Esophagus muscularis mucosa (tissue), 4 donors: Measurements from ENCODE around the gene ASIC2. TPM values are rescaled to one million over a fixed set of nuclear protein-coding genes. Genes with fewer than 3 reads are reported as not detected.

Experiments
- DNase-seq: peaks from one replicate; pipeline ENCODE4 v3.0.0-alpha.2; 2017; ENCODE audit errors: extremely low spot score
- H3K27ac ChIP-seq, 4 donors: fragments of 200-600 bp; sonication (generic); replicated peaks in 1 of 4; 1 replicate in 3 of 4; 2 replicates in 1 of 4; pipeline ENCODE4 v1.5.1; 2016 to 2019; ENCODE audit warnings: mild to moderate bottlenecking in 1 of 4
- H3K27me3 ChIP-seq, 4 donors: fragments of 200-600 bp; sonication (generic); one replicate each; pipeline versions ENCODE4 v1.5.1 to v1.6.0; 2016 to 2019
- H3K36me3 ChIP-seq, 4 donors: fragments of 200-600 bp; sonication (generic); one replicate each; pipeline ENCODE4 v1.5.1; 2016 to 2019
- H3K4me1 ChIP-seq, 4 donors: fragments of 200-600 bp; sonication (generic); one replicate each; pipeline ENCODE4 v1.5.1; 2016 to 2019
- H3K4me3 ChIP-seq, 4 donors: fragments of 200-600 bp; sonication (generic); 1 replicate in 2 of 4; 2 replicates in 2 of 4; pipeline ENCODE4 v1.5.1; 2016 to 2019; ENCODE audit warnings: mild to moderate bottlenecking in 4 of 4, moderate library complexity in 1 of 4
- H3K9me3 ChIP-seq, 4 donors: fragments of 200-600 bp; sonication (generic); 1 replicate in 3 of 4; 2 replicates in 1 of 4; pipeline ENCODE4 v1.5.1; 2016 to 2019
- EP300 ChIP-seq: sonication (generic); formaldehyde crosslinking; IDR thresholded peaks from one replicate; pipeline ENCODE4 v1.6.1; 2017; ENCODE audit warnings: antibody characterized with exemption
- POLR2A ChIP-seq: fragments of 450-650 bp; IDR thresholded peaks from one replicate; pipeline ENCODE4 v1.6.1; 2017; ENCODE audit warnings: antibody characterized with exemption, moderate library complexity, mild to moderate bottlenecking, low read depth
- POLR2AphosphoS5 ChIP-seq, 2 donors: sonication (generic); formaldehyde crosslinking; IDR thresholded peaks; one replicate each; pipeline ENCODE4 v1.6.1; 2017; ENCODE audit warnings: antibody characterized with exemption in 2 of 2
- WGBS: methylation state at CpG from one replicate; pipeline ENCODE4 v1.1.5; 2018; 5-methylcytosine and 5-hydroxymethylcytosine counted together
- intact Hi-C: fragments of 100-400 bp; cut with DNase I; formaldehyde crosslinking; loops from one replicate; pipeline ENCODE4 v1.15.1; 2023
- total RNA-seq, 4 donors: library from RNA; depleted of rRNA; stranded (reverse); fragments of >200 nt; gene quantifications; one replicate each; pipeline versions ENCODE4 v1.1.0 to v1.2.1, GENCODE V29; 2016
- TF ChIP-seq, protein P1 (sequence below), 3 experiments: fragments of 200-600 bp in 2 of 3; fragments of 450-650 bp in 1 of 3; sonication (generic) in 2 of 3; IDR thresholded peaks; one replicate each; pipeline ENCODE4 v1.5.1; 2017 to 2019; ENCODE audit warnings: antibody characterized with exemption in 3 of 3, mild to moderate bottlenecking in 2 of 3, moderate library complexity in 1 of 3

Gene ASIC2
- total RNA-seq, 4 donors from 2014 or later: 0.13 TPM; not detected in 3

DNA sequence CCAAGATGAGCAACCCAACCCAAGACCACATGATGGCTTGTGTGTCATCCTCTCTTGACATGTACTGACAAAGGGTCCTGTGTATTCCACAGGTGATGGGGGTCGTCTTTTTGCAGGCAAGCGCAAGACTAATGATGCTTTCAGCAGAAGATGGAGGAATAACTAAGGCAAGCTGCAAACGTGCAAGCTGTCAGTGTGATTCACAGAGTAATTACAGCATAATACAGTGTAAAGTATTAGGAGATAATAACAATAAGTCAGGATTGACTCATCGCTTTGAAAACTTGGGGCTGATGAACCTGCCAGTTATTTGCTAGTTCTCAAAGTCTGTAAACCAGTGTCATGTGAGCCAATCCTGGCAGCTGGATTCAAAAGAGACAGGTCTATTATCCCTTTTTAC lies 41.6 kb upstream of the ASIC2 start:
- Histone ChIP-seq H3K36me3 (no peaks in the 10 kb centered on the region), H3K4me1 (no peaks in the 10 kb centered on the region), H3K9me3 (no peaks in the 10 kb centered on the region), H3K27me3 (peaks cover 0 to 20% (median 0%) of the 10 kb centered on the region in 4 donors), H3K27ac (no peak overlapping the region), H3K4me3 (no peak overlapping the region)
- TF ChIP-seq POLR2AphosphoS5 (IDR thresholded peaks at IDR 0.05) (no peak), EP300 (no peak)
- 58% methylated on average over 4 of the region's 4 CpGs for whole genome bisulfite sequencing
- DNase-seq: no peak
- intact Hi-C loops: no loop called here

DNA sequence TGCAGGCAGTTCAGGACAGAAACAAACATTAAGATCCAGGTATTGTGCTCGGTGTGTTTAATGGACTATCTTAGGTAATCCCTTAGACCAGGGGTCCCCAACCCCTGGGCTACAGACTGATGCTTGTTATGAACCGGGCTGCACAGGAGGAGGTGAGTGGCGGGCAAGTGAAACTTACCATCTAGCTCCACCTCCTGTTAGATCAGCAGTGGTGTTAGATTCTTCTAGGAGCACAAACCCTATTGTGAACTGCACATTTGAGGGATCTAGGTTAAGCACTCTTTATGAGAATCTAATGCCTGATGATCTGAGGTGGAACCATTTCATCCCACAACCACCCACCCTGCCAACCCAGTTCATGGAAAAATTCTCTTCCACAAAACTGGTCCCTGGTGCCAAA lies 37.8 kb upstream of the ASIC2 start:
- Histone ChIP-seq H3K27me3 (peaks cover 0 to 16% (median 0%) of the 10 kb centered on the region in 4 donors), H3K36me3 (no peaks in the 10 kb centered on the region), H3K4me1 (no peaks in the 10 kb centered on the region), H3K9me3 (no peaks in the 10 kb centered on the region), H3K4me3 (no peak overlapping the region), H3K27ac (no peak overlapping the region)
- no peak for DNase-seq
- 84% methylated on average over 3 of the region's 3 CpGs for WGBS
- intact Hi-C loops: no loop called here
- TF ChIP-seq, protein P1, sequence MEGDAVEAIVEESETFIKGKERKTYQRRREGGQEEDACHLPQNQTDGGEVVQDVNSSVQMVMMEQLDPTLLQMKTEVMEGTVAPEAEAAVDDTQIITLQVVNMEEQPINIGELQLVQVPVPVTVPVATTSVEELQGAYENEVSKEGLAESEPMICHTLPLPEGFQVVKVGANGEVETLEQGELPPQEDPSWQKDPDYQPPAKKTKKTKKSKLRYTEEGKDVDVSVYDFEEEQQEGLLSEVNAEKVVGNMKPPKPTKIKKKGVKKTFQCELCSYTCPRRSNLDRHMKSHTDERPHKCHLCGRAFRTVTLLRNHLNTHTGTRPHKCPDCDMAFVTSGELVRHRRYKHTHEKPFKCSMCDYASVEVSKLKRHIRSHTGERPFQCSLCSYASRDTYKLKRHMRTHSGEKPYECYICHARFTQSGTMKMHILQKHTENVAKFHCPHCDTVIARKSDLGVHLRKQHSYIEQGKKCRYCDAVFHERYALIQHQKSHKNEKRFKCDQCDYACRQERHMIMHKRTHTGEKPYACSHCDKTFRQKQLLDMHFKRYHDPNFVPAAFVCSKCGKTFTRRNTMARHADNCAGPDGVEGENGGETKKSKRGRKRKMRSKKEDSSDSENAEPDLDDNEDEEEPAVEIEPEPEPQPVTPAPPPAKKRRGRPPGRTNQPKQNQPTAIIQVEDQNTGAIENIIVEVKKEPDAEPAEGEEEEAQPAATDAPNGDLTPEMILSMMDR (IDR thresholded peaks at IDR 0.05): no peak
- TF ChIP-seq EP300 (no peak), POLR2AphosphoS5 (IDR thresholded peaks at IDR 0.05) (no peak), POLR2A (no peak)

DNA sequence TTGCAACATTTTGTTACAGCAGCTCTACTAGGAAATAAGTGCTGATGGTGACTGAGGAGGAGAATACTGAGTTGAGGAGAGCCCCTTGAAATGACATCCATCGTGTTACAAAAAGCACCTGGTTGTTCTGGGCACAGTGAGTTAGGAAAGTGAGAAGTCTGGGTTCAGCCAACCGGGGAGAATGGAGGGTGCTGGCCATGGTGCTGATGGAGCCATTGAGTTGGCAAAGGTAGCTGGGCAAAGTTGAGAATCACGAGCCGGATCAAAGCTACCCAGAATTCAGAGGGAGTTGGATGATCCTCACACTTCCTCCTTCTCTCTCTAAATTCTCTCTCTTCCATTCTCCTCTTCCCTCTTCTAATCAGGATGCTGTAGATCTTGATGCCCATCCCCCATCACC lies 35.0 kb upstream of the ASIC2 start:
- intact Hi-C loops: no loop called here
- 19% methylated on average over 4 of the region's 4 CpGs for WGBS

DNA sequence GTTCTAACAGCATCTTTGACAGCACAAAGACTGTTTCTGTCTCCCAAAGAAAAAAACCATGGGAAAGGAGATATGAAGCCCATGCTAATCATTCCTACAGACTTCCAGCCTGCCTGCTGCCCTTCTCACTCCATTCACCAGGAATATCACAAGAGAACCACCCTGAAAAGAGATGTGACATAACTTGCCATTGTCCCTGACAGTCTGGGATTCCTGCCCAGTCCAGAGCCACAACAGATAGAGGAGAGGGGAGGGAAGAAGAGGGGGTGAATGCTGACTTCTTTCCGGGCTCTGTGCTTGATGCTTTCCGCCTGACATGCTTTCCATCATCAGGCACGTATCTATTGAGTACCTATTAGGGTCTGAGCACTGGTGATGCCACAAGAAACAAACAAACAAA lies 31.6 kb upstream of the ASIC2 start:
- intact Hi-C loops: no loop called here
- DNase-seq: no peak
- Histone ChIP-seq H3K4me3 (no peak overlapping the region), H3K36me3 (no peaks in the 10 kb centered on the region), H3K27ac (no peak overlapping the region), H3K9me3 (no peaks in the 10 kb centered on the region), H3K27me3 (peaks cover 0 to 30% (median 0%) of the 10 kb centered on the region in 4 donors), H3K4me1 (no peaks in the 10 kb centered on the region)
- TF ChIP-seq, protein P1 (IDR thresholded peaks at IDR 0.05): no peak
- TF ChIP-seq EP300 (no peak), POLR2A (no peak), POLR2AphosphoS5 (IDR thresholded peaks at IDR 0.05) (no peak)
- WGBS: 41% methylated on average over 3 of the region's 3 CpGs

More for the DNA sequence above, 35.0 kb upstream of the ASIC2 start:
- no peak overlapping the region for H3K27ac ChIP-seq
- TF ChIP-seq EP300: no peak
- TF ChIP-seq POLR2A: no peak
- TF ChIP-seq POLR2AphosphoS5 (IDR thresholded peaks at IDR 0.05): no peak
- TF ChIP-seq, protein P1 (IDR thresholded peaks at IDR 0.05): no peak
- no peak for DNase-seq
- no peaks in the 10 kb centered on the region for H3K4me1 ChIP-seq
- H3K9me3 ChIP-seq: no peaks in the 10 kb centered on the region
- no peaks in the 10 kb centered on the region for H3K36me3 ChIP-seq
- peaks cover 0 to 30% (median 0%) of the 10 kb centered on the region in 4 donors for H3K27me3 ChIP-seq
- H3K4me3 ChIP-seq: no peak overlapping the region

DNA sequence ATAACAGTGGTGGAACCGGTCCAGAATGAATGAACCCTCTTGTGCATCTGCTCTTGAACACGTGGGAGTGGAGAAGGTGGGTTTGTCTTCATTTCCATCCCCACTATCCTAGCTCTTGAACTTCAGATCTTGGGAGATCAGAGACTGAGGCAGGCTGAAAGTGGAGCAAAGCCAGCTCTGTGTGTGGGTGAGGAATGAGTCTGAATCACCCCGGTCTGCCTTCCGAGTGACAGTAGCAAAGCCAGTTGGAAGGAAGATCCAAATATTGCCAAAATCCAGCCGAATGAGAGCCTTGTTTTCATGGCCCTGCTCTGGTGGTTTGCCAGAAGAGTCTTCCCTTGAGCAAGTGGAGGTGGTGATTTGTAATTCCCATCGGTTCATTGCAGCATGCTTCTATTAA lies 29.0 kb upstream of the ASIC2 start:
- intact Hi-C loops: no loop called here
- no peak for DNase-seq
- WGBS: 69% methylated on average over 6 of the region's 6 CpGs

More for the DNA sequence above, 29.0 kb upstream of the ASIC2 start:
- Histone ChIP-seq H3K27me3 (peaks cover 0 to 26% (median 0%) of the 10 kb centered on the region in 4 donors), H3K27ac (no peak overlapping the region), H3K9me3 (no peaks in the 10 kb centered on the region), H3K4me3 (no peak overlapping the region), H3K36me3 (no peaks in the 10 kb centered on the region), H3K4me1 (no peaks in the 10 kb centered on the region)
- TF ChIP-seq, protein P1 (IDR thresholded peaks at IDR 0.05): no peak
- TF ChIP-seq EP300 (no peak), POLR2A (no peak), POLR2AphosphoS5 (IDR thresholded peaks at IDR 0.05) (no peak)
